HG03571 (cell line): ENCODE data around the gene RB1.
"Not testable (repeated sequence)": the region's sequence is repeated elsewhere in the genome, so short reads cannot be mapped to it uniquely, and the experiment has no call there.

Experiments
- ATAC-seq: cut with Tn5 transposase; IDR thresholded peaks from one replicate; pipeline ENCODE4 v1.9.1; 2021; ENCODE audit not compliant: unreplicated experiment

Gene RB1

DNA sequence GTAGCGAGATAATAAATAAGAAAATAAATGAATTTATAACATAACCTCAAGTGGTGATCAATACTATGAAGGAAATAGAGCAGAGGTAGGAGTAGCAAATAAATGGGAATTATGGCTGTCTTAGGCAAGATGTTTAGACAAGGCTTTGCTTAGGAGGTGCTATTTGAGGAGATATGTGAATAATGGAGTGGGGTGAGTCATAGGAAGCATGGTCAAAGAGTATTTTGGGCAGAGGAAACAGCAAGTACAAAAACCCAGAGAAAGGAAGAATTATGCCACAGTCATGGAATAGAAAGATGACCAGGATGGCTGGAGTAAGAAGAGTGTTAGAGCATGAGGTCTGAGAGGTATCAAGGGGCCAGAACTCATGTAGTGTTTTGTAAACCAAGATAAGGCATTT, 142.9 kb downstream of the RB1 start:
- no peak for ATAC-seq

DNA sequence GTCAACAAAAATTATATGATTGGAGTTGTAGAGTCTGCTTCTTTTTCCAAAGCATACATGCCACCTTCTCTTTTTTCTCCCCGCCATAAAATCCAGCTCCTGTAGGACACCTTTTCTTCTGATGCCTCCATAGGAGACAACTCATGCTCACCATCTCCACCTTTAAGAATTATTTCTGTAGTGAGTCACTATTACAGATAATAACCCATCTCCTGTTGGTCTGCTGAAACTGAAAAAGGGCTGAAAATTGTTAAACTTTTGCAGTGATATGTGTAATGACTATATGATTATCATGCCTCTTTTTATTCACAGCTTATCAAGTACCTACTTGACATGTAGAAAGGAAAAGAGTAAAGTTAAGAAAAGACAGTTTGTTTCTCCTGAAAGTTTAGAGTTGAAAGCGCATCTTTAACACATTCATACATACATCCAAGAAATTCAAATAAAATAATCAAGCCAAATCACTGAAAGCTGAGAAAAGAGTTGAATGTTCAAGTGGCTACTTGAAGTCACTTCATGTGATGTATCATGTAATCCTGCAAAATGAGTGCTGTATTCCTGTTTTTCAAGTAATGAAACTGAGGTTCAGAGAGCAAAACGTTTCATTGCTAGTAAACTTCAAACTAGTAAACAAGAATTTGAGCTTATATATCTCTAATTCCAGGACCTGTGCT, 144.9 kb downstream of the RB1 start:
- ATAC-seq: no peak

GRCh38 chr13:48448959-48449614, 145.5 kb downstream of the RB1 start:
- no peak for ATAC-seq

GRCh38 chr13:48449656-48450055, 146.1 kb downstream of the RB1 start:
- no peak for ATAC-seq

GRCh38 chr13:48451196-48451595, 147.6 kb downstream of the RB1 start:
- ATAC-seq: not testable (repeated sequence)

DNA sequence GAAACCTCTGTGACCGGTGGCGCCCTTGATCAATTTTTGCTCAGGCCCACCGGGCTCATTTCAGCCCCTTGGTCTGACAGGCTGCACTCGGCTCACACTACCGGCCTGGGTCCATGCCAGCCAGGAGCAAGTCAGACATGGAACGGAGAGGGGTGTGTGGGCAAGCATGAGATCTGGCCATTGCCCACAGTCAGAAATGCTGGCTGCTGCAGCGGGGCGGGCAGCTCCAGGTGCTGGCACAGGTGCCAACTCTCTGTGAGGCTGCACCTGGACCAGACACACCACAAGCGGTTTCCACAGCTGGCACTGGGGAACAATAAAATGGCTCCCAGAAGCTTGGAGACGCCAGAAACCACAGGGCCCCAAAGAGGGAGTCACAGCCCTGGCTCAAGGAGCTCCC, 153.0 kb downstream of the RB1 start:
- no peak for ATAC-seq

DNA sequence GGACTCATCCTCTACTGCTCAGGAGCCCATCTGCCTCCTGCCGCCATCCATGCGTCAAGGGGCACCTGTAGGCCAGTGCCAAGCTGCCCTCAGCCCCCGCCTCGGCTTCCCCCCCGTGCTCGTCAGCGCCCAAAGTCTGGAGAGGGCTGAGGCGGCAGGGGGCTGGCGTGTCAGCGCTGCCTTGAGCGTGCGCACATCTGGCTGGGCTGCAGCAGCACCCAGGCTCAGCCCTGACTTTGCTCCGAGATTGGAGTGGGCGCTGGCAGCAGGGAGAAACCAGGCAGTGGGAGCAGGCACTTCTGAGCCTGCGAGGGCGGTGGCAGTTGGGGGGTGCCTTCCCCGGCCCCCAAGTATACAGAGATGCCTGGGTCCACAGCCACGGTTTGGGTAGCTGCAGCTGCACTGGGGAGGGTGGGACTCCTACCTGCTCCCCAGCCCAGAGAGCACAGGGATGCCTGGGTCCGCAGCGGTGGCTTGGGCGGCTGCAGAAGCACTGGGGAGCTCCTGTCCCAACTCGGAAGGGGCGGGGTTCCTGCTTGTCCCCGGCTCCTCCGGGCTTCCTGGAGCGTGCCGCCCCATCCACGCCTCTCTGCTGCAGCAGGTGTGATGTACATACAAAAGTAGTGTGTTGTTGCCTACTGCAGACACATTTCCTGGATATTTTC, 154.2 kb downstream of the RB1 start:
- no peak for ATAC-seq

DNA sequence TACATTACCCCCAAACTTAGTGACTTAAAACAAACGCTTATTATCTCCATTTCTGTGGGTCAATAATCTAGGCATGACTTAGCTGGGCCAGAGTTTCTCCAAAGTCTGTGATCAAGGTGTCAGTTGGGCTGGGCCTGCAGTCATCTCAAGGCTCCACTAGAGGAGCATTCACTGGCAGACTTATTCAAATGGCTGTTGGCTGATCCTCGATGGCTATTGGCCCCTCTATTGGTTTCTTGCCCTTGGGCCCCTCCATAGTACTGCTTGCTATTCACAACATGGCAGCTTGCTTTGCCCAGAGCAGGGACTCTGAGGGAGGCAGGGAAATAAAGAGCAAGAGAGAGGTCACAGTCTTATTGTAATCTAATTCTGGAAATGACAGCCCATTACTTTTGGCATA, 171.7 kb downstream of the RB1 start:
- ATAC-seq: no peak

- ATAC-seq: no peak
Observed at GRCh38 chr13:48476215-48476614, 172.7 kb downstream of the RB1 start.

- ATAC-seq: no peak
Observed at GRCh38 chr13:48476686-48477085, 173.1 kb downstream of the RB1 start.

GRCh38 chr13:48477191-48477855, 173.8 kb downstream of the RB1 start:
- ATAC-seq: no peak

DNA sequence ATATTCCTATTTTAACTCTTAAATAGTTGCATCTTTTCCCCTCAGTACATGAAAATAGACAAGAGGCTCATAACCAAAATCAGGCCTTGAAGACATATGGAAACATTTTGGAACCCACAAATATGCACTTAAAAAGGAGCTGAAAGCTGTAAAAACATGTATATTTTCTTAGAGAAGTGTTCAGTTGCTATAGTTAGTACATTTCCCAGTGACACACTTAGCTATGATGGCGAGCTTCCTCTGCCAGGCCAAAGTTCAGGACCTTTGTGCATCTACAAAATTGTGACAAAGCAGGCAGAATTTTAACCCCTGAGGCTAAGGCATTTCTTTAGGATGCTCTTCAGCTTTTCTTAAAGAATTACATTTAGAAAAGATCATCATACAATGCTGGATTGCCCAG, 174.8 kb downstream of the RB1 start:
- no peak for ATAC-seq

- no peak for ATAC-seq
Observed at GRCh38 chr13:48483575-48483974, 180.0 kb downstream of the RB1 start.

- no peak for ATAC-seq
Observed at GRCh38 chr13:48485432-48485831, 181.9 kb downstream of the RB1 start.

- ATAC-seq: no peak
Observed at GRCh38 chr13:48486362-48486761, 182.8 kb downstream of the RB1 start.

DNA sequence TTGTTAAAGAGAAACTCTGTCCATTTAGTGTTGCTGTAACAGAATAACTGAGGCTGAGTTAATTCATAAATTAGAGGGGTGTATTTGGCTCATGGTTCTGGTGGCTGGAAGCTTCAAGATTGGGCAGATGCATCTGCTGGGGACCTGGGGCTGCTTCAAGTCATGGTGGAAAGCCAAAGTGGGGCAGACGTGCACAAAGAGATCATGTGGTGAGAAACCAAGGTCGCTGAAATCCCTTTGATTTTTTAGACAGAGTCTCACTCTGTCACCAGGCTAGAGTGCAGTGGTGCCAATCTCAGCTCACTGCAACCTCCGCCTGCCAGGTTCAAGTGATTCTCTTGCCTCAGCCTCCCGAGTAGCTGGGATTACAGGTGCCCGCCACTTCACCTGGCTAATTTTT, 183.3 kb downstream of the RB1 start:
- ATAC-seq: no peak

DNA sequence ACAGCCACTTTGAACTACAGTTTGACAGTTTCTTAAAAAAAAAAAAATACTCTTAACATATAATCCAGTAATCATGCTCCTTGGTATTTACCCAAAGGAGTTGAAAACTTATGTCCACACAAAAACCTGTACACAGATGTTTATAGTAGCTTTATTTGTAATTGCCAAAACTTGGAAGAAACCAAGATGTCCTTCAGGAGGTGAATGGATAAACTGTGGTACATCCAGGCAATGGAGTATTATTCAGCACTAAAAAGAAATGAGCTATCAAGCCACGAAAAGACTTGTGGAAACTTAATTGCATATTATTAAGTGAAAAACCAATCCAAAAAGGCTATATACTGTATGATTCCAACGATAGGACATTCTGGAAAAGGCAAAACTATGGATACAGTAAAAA, 184.4 kb downstream of the RB1 start:
- no peak for ATAC-seq

- no peak for ATAC-seq
Observed at GRCh38 chr13:48488995-48489394, 185.4 kb downstream of the RB1 start.

DNA sequence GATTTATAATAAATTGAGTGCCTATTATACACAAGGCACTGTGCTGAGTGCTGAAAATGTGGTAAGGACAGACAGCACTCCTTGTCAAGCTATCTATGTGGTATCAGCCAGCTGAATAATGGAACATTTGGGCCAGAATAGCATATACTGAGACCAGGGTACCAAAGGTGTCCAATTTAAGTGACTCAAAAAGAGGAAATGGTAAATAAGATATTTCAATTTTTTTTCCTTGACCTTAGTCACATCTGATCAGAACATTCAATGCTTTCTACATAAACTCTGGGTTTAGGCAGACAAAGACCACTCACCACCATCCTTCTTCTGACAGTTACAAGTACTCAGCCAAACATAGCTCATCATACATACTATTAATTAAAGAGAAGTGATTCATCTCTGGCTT, 186.1 kb downstream of the RB1 start:
- ATAC-seq: no peak

DNA sequence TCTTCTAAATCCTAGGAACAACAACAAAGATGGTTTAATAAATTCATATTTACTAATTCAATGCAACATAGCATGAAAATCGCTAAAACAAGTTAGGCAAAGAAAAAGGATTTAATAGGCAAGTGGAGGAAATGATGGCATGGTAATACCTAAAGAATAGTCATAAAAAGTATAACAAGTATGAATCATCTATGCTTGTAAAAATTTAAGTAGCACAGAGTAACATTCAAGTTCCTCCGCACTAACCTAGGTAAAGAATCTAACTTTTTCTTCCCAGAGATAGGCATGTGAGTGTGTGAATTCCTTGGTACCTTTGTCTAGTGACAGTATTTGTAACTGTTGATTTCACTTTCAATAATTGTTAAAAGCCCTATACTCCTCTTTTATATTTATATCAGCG, 186.7 kb downstream of the RB1 start:
- ATAC-seq: no peak

DNA sequence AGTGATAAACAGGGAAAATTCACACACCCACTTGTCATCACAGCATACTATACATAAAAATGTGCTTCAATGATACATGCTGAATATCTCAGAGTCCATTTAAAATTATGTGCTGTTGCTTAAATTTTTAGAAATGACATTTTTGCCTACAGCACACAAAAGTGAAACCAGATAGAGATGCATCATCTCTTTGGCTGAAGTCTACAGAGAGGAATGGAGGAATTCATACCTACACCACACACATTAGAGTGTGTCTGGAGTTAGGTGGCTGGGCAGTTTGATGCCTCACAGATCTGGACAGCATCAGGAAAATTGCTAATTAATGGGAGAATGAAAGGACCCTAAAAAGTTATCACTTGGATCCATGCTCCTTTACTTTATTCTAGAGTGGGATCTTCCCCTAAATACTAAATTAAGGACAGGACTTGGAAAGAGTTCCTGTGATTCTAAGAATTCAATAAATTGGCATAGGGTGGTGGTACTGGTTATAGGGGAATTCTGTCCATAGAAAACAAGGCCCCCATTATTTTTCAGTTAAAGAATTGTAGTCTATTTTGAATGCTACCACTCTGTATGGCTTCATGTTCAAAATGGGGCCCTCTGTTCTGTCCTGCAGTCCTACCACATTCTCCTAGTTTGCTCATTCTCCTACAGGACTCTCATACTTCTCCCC, 188.0 kb downstream of the RB1 start:
- ATAC-seq: no peak
